Heart left ventricle (tissue), 13 donors: ENCODE measurements around the gene FBXW4.

Experiments used
- POLR2A ChIP-seq, 2 donors: fragments of 450-650 bp; IDR thresholded peaks; one replicate each; pipeline ENCODE4 v1.6.1; 2017; ENCODE audit warnings: antibody characterized with exemption in 2 of 2, mild to moderate bottlenecking in 2 of 2, moderate library complexity in 2 of 2
- TF ChIP-seq, protein P1 (sequence below), 12 donors: fragments of 200-600 bp; sonication (generic) in 4 of 12; IDR thresholded peaks; one replicate each; pipeline versions ENCODE4 v1.5.0 to v1.8.0; 2018 to 2022; ENCODE audit warnings: antibody characterized with exemption in 12 of 12, mild to moderate bottlenecking in 5 of 12
- donor health status: ischemic (EF 13 %, LVEDD 7.1; RV severe dilation, severe dysfunction).
- donor health status: DM: no; HTN: yes; CAD: no.
- donor health status: DM: no; HTN: no; CAD: no.
- donor health status: ischemic (EF 25% LVEDD 6.9; RV normal size, moderate dysfunction).
- donor health status: ischemic (EF 25% LVEDD 5.7; RV mildly dilated, moderate dysfunction).
- donor health status: ischemic (EF 35%, LVEDD 5.7; RV mildly dilated, moderate dysfunction).
- donor health status: nonischemic (EF 11% LVEDD 7.7; RV severe dilation, severe dysfunction).
- donor health status: DM: yes; HTN: yes; CAD: no.
- donor health status: PGD.
- donor health status: ischemic (EF 29% LVEDD 5.4; RV normal size, mild dysfunction).
- donor health status: nonischemic (EF 23%, LVEDD 6.1; RV moderate dilation, normal function).

GRCh38 chr10:101567165-101568006, 127.6 kb downstream of the FBXW4 start:
- TF ChIP-seq, protein P1, sequence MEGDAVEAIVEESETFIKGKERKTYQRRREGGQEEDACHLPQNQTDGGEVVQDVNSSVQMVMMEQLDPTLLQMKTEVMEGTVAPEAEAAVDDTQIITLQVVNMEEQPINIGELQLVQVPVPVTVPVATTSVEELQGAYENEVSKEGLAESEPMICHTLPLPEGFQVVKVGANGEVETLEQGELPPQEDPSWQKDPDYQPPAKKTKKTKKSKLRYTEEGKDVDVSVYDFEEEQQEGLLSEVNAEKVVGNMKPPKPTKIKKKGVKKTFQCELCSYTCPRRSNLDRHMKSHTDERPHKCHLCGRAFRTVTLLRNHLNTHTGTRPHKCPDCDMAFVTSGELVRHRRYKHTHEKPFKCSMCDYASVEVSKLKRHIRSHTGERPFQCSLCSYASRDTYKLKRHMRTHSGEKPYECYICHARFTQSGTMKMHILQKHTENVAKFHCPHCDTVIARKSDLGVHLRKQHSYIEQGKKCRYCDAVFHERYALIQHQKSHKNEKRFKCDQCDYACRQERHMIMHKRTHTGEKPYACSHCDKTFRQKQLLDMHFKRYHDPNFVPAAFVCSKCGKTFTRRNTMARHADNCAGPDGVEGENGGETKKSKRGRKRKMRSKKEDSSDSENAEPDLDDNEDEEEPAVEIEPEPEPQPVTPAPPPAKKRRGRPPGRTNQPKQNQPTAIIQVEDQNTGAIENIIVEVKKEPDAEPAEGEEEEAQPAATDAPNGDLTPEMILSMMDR (IDR thresholded peaks at IDR 0.05) = no peak
- no peak for TF ChIP-seq POLR2A (IDR thresholded peaks at IDR 0.05)
